Endothelial cell of umbilical vein (primary cell): ENCODE measurements around the gene TSPYL1. TPM values are rescaled to one million over a fixed set of nuclear protein-coding genes. Genes with fewer than 3 reads are reported as not detected.

Source experiments
- BruUV-seq: library from RNA; stranded (reverse); fragments of 400-500 nt; replicated peaks from 2 replicates; lab custom pipeline; 2021; lab: Mats Ljungman, UMichigan
- CTCF ChIA-PET: fragments of 300-600, 350-600 bp; sonication (Branson Sonifier 250); formaldehyde crosslinking; loops from one replicate; lab custom pipeline; 2021; ENCODE audit warnings: antibody characterized with exemption, inconsistent platforms; lab: Charles Lee
- POLR2A ChIA-PET: fragments of 300-600, 350-600 bp; sonication (Branson Sonifier 250); formaldehyde crosslinking; loops from one replicate; lab custom pipeline; 2021; ENCODE audit warnings: antibody characterized with exemption, inconsistent platforms; lab: Charles Lee
- DNase-seq: peaks from one replicate; pipeline ENCODE4 v3.0.0-alpha.2; 2011; ENCODE audit warnings: low read depth, low spot score
- FAIRE-seq: peaks from 2 replicates; lab custom pipeline; 2011; peaks lifted over from hg19 to GRCh38; lab: Jason Lieb, UNC
- H2AFZ ChIP-seq: 2 replicates; pipeline ENCODE4 v1.6.0; 2012; ENCODE audit warnings: low read depth, low read length, control low read depth, inconsistent platforms
- H3K27ac ChIP-seq: 2 replicates; pipeline ENCODE4 v1.5.1; 2011; ENCODE audit warnings: low read depth, mild to moderate bottlenecking, control low read depth, low read length, moderate library complexity; ENCODE audit not compliant: insufficient read depth
- H3K27me3 ChIP-seq, 2 experiments: 2 replicates each; pipeline versions ENCODE4 v1.6.0 to v1.6.1; 2011; ENCODE audit warnings: low read length in 2 of 2, mixed read lengths in 1 of 2; ENCODE audit not compliant: control insufficient read depth in 2 of 2, insufficient read depth in 2 of 2
- H3K36me3 ChIP-seq, 2 experiments: 2 replicates in 1 of 2; 3 replicates in 1 of 2; pipeline ENCODE4 v1.5.1; 2011; ENCODE audit warnings: low read length in 2 of 2, mild to moderate bottlenecking in 1 of 2, moderate library complexity in 1 of 2; ENCODE audit not compliant: control insufficient read depth in 2 of 2, insufficient read depth in 2 of 2; ENCODE audit errors: extremely low read depth in 1 of 2
- H3K4me1 ChIP-seq: 3 replicates; pipeline ENCODE4 v1.5.1; 2011; ENCODE audit warnings: mild to moderate bottlenecking, low read length; ENCODE audit not compliant: control insufficient read depth, insufficient read depth; ENCODE audit errors: extremely low read depth
- H3K4me2 ChIP-seq: 2 replicates; pipeline ENCODE4 v1.6.1; 2011; ENCODE audit warnings: low read length, control low read depth, mixed read lengths; ENCODE audit not compliant: insufficient read depth
- H3K4me3 ChIP-seq, 3 experiments: fragments of 200-600 bp in 1 of 3; sonication (generic), shearing (Covaris generic) in 1 of 3; replicated peaks in 1 of 3; 2 replicates each; pipeline ENCODE4 v1.5.1; 2011 to 2016; ENCODE audit warnings: control low read depth in 3 of 3, low read length in 3 of 3, mild to moderate bottlenecking in 2 of 3, inconsistent platforms in 1 of 3, low read depth in 1 of 3, moderate library complexity in 1 of 3; ENCODE audit not compliant: insufficient read depth in 1 of 3
- H3K79me2 ChIP-seq: 2 replicates; pipeline ENCODE4 v1.6.0; 2012; ENCODE audit warnings: low read length, inconsistent platforms; ENCODE audit not compliant: control insufficient read depth, insufficient read depth
- H3K9ac ChIP-seq: replicated peaks from 2 replicates; pipeline ENCODE3; 2011; ENCODE audit warnings: low read length, control low read depth; ENCODE audit not compliant: insufficient read depth; ENCODE audit errors: extremely low read depth
- H3K9me1 ChIP-seq: replicated peaks from 3 replicates; pipeline ENCODE4 v1.6.0; 2011; ENCODE audit warnings: mild to moderate bottlenecking, low read length; ENCODE audit not compliant: control insufficient read depth, insufficient read depth; ENCODE audit errors: extremely low read depth
- H3K9me3 ChIP-seq: replicated peaks from 2 replicates; pipeline ENCODE4 v1.5.1; 2012; ENCODE audit warnings: low read length, inconsistent platforms; ENCODE audit not compliant: control insufficient read depth, insufficient read depth
- H4K20me1 ChIP-seq: replicated peaks from 2 replicates; pipeline ENCODE3; 2011; ENCODE audit warnings: mild to moderate bottlenecking, low read length; ENCODE audit not compliant: control insufficient read depth, insufficient read depth; ENCODE audit errors: extremely low read depth
- CTCF ChIP-seq, 2 donors: IDR thresholded peaks; 1 replicate in 1 of 2; 2 replicates in 1 of 2; pipeline ENCODE4 v1.5.1; 2011; ENCODE audit warnings: low read length in 2 of 2, mild to moderate bottlenecking in 2 of 2, moderate library complexity in 2 of 2, control low read depth in 1 of 2, inconsistent platforms in 1 of 2, low read depth in 1 of 2; ENCODE audit not compliant: insufficient read depth in 1 of 2; ENCODE audit errors: extremely low read depth in 1 of 2
- EZH2 ChIP-seq: IDR thresholded peaks from 2 replicates; pipeline ENCODE4 v1.6.1; 2012; ENCODE audit warnings: borderline replicate concordance, low read depth, mild to moderate bottlenecking, moderate library complexity, low read length, inconsistent platforms; ENCODE audit not compliant: severe bottlenecking
- FOS ChIP-seq: IDR thresholded peaks from 2 replicates; pipeline ENCODE4 v1.6.1; 2011; ENCODE audit warnings: mild to moderate bottlenecking, low read length, moderate library complexity, borderline replicate concordance; ENCODE audit not compliant: insufficient read depth
- GATA2 ChIP-seq: IDR thresholded peaks from 2 replicates; pipeline ENCODE4 v1.7.0; 2011; ENCODE audit warnings: low read depth, mild to moderate bottlenecking, moderate library complexity, mixed read lengths, low read length; ENCODE audit not compliant: insufficient read length, insufficient read depth
- JUN ChIP-seq: IDR thresholded peaks from 2 replicates; pipeline ENCODE4 v1.6.1; 2011; ENCODE audit warnings: borderline replicate concordance, low read depth; ENCODE audit not compliant: insufficient read length, insufficient read depth
- MAX ChIP-seq: IDR thresholded peaks from 2 replicates; pipeline ENCODE4 v1.6.1; 2011; ENCODE audit not compliant: insufficient read depth, insufficient read length
- MYC ChIP-seq: IDR thresholded peaks from one replicate; pipeline ENCODE4 v1.6.1; 2011; ENCODE audit warnings: mild to moderate bottlenecking, low read depth, low read length
- POLR2A ChIP-seq: IDR thresholded peaks from 2 replicates; pipeline ENCODE4 v1.6.1; 2012; ENCODE audit warnings: low read depth, mild to moderate bottlenecking, control low read depth, low read length
- POLR2AphosphoS5 ChIP-seq: IDR thresholded peaks from 2 replicates; pipeline ENCODE4 v1.6.1; 2012; ENCODE audit warnings: low read depth, mild to moderate bottlenecking, control low read depth, low read length, moderate library complexity; ENCODE audit not compliant: insufficient read depth
- dilution Hi-C: fragments of 300-500 bp; cut with MboI; formaldehyde crosslinking; loops from one replicate; pipeline ENCODE4 v1.15.0; 2019; ENCODE audit warnings: low sequenced_read_pairs; ENCODE audit not compliant: extremely low pct_ligation_motif_present
- intact Hi-C: fragments of 100-400 bp; cut with micrococcal nuclease; formaldehyde crosslinking; loops from one replicate; pipeline ENCODE4 v1.10.0; 2022
- polyA plus RNA-seq, 4 experiments: library from polyadenylated mRNA; depleted of rRNA in 3 of 4; stranded (reverse) in 3 of 4; unstranded in 1 of 4; fragments of >200 nt; gene quantifications; 2 replicates each; pipeline versions ENCODE4 v1.2.1 to v1.2.3, GENCODE V29; 2011 to 2012; ENCODE audit warnings: missing spikeins in 1 of 4
- total RNA-seq: library from RNA; stranded (reverse); gene quantifications from 2 replicates; pipeline ENCODE4 v1.2.3, GENCODE V29; 2021

TSPYL1 gene
- total and polyA plus RNA-seq, 2 donors (not counting 3 experiments of a cell fraction or from before 2014, with no cell fraction given), result 32.1 to 54.5 TPM

- Histone ChIP-seq H3K27ac (no peak overlapping the region), H3K9me3 (no peaks in the 10 kb centered on the region), H3K9me1 (no peaks in the 10 kb centered on the region), H3K9ac (no peak overlapping the region), H3K4me1 (no peaks in the 10 kb centered on the region), H3K4me2 (no peak overlapping the region), H3K36me3 (no peaks in the 10 kb centered on the region), H3K79me2 (no peaks in the 10 kb centered on the region), H2AFZ (no peak overlapping the region), H3K4me3 (no peak overlapping the region), H3K27me3 (no peaks in the 10 kb centered on the region), H4K20me1 (no peaks in the 10 kb centered on the region)
- no peak for FAIRE-seq
- dilution Hi-C loops, result no loop called here
- TF ChIP-seq POLR2A (no peak), GATA2 (no peak), POLR2AphosphoS5 (no peak), JUN (no peak), MYC (no peak), MAX (no peak)
- POLR2A ChIA-PET, result no interaction called here
- no TSS peak for BruUV-seq
- CTCF ChIA-PET, result interaction anchor here (1.2 to 1.5 kb wide), 3 partner anchors 20 to 90 kb away, joined by 3 to 5 read pairs (median 4); no protein-coding TSS in a partner anchor
- DNase-seq, result no peak
- intact Hi-C loops, result no loop called here
Observed at GRCh38 chr6:116307633-116308032, 27.9 kb upstream of the TSPYL1 start.

- dilution Hi-C loops, result no loop called here
- no peaks in the 10 kb centered on the region for H3K9me1 ChIP-seq
- no peaks in the 10 kb centered on the region for H3K27me3 ChIP-seq
- H3K79me2 ChIP-seq, result no peaks in the 10 kb centered on the region
- no peak for TF ChIP-seq EZH2
- TF ChIP-seq CTCF (IDR thresholded peaks at IDR 0.05; ENCODE audit: extremely low read depth in 1 of 2, insufficient read depth in 1 of 2, low read depth in 1 of 2, low read length in 2 of 2), result no peak
- no peak for TF ChIP-seq POLR2A
- TF ChIP-seq POLR2AphosphoS5, result no peak
- TF ChIP-seq GATA2, result no peak
- TF ChIP-seq MYC, result no peak
- no peak for TF ChIP-seq JUN
- TF ChIP-seq FOS, result no peak
- TF ChIP-seq MAX, result no peak
- no peaks in the 10 kb centered on the region for H3K36me3 ChIP-seq
- ChIA-PET CTCF (interaction anchor here (1.3 kb wide), 1 partner anchor 38 kb away, joined by 4 read pairs; no protein-coding TSS in a partner anchor), POLR2A (no interaction called here)
- no peak overlapping the region for H2AFZ ChIP-seq
- no peaks in the 10 kb centered on the region for H4K20me1 ChIP-seq
- H3K4me3 ChIP-seq, result no peak overlapping the region
- H3K4me1 ChIP-seq, result no peaks in the 10 kb centered on the region
- no peak for FAIRE-seq
- H3K9ac ChIP-seq, result no peak overlapping the region
- DNase-seq, result no peak
- H3K9me3 ChIP-seq, result no peaks in the 10 kb centered on the region
- intact Hi-C loops, result no loop called here
- H3K4me2 ChIP-seq, result no peak overlapping the region
- no peak overlapping the region for H3K27ac ChIP-seq
- no TSS peak for BruUV-seq
Observed at GRCh38 chr6:116307001-116307400, 27.3 kb upstream of the TSPYL1 start.
